Endothelial cell of umbilical vein (primary cell): ENCODE measurements around the gene TMEM184C. TPM values are rescaled to one million over a fixed set of nuclear protein-coding genes. Genes with fewer than 3 reads are reported as not detected.

ENCODE experiments used
- BruUV-seq: library from RNA; stranded (reverse); fragments of 400-500 nt; replicated peaks from 2 replicates; lab custom pipeline; 2021; lab: Mats Ljungman, UMichigan
- CTCF ChIA-PET: fragments of 300-600, 350-600 bp; sonication (Branson Sonifier 250); formaldehyde crosslinking; loops from one replicate; lab custom pipeline; 2021; ENCODE audit warnings: antibody characterized with exemption, inconsistent platforms; lab: Charles Lee
- POLR2A ChIA-PET: fragments of 300-600, 350-600 bp; sonication (Branson Sonifier 250); formaldehyde crosslinking; loops from one replicate; lab custom pipeline; 2021; ENCODE audit warnings: antibody characterized with exemption, inconsistent platforms; lab: Charles Lee
- DNase-seq: peaks from one replicate; pipeline ENCODE4 v3.0.0-alpha.2; 2011; ENCODE audit warnings: low read depth, low spot score
- FAIRE-seq: peaks from 2 replicates; lab custom pipeline; 2011; peaks lifted over from hg19 to GRCh38; lab: Jason Lieb, UNC
- H2AFZ ChIP-seq: 2 replicates; pipeline ENCODE4 v1.6.0; 2012; ENCODE audit warnings: low read depth, low read length, control low read depth, inconsistent platforms
- H3K27ac ChIP-seq: 2 replicates; pipeline ENCODE4 v1.5.1; 2011; ENCODE audit warnings: low read depth, mild to moderate bottlenecking, control low read depth, low read length, moderate library complexity; ENCODE audit not compliant: insufficient read depth
- H3K27me3 ChIP-seq, 2 experiments: 2 replicates each; pipeline versions ENCODE4 v1.6.0 to v1.6.1; 2011; ENCODE audit warnings: low read length in 2 of 2, mixed read lengths in 1 of 2; ENCODE audit not compliant: control insufficient read depth in 2 of 2, insufficient read depth in 2 of 2
- H3K36me3 ChIP-seq, 2 experiments: 2 replicates in 1 of 2; 3 replicates in 1 of 2; pipeline ENCODE4 v1.5.1; 2011; ENCODE audit warnings: low read length in 2 of 2, mild to moderate bottlenecking in 1 of 2, moderate library complexity in 1 of 2; ENCODE audit not compliant: control insufficient read depth in 2 of 2, insufficient read depth in 2 of 2; ENCODE audit errors: extremely low read depth in 1 of 2
- H3K4me1 ChIP-seq: 3 replicates; pipeline ENCODE4 v1.5.1; 2011; ENCODE audit warnings: mild to moderate bottlenecking, low read length; ENCODE audit not compliant: control insufficient read depth, insufficient read depth; ENCODE audit errors: extremely low read depth
- H3K4me2 ChIP-seq: 2 replicates; pipeline ENCODE4 v1.6.1; 2011; ENCODE audit warnings: low read length, control low read depth, mixed read lengths; ENCODE audit not compliant: insufficient read depth
- H3K4me3 ChIP-seq, 3 experiments: fragments of 200-600 bp in 1 of 3; sonication (generic), shearing (Covaris generic) in 1 of 3; replicated peaks in 1 of 3; 2 replicates each; pipeline ENCODE4 v1.5.1; 2011 to 2016; ENCODE audit warnings: control low read depth in 3 of 3, low read length in 3 of 3, mild to moderate bottlenecking in 2 of 3, inconsistent platforms in 1 of 3, low read depth in 1 of 3, moderate library complexity in 1 of 3; ENCODE audit not compliant: insufficient read depth in 1 of 3
- H3K79me2 ChIP-seq: 2 replicates; pipeline ENCODE4 v1.6.0; 2012; ENCODE audit warnings: low read length, inconsistent platforms; ENCODE audit not compliant: control insufficient read depth, insufficient read depth
- H3K9ac ChIP-seq: replicated peaks from 2 replicates; pipeline ENCODE3; 2011; ENCODE audit warnings: low read length, control low read depth; ENCODE audit not compliant: insufficient read depth; ENCODE audit errors: extremely low read depth
- H3K9me1 ChIP-seq: replicated peaks from 3 replicates; pipeline ENCODE4 v1.6.0; 2011; ENCODE audit warnings: mild to moderate bottlenecking, low read length; ENCODE audit not compliant: control insufficient read depth, insufficient read depth; ENCODE audit errors: extremely low read depth
- H3K9me3 ChIP-seq: replicated peaks from 2 replicates; pipeline ENCODE4 v1.5.1; 2012; ENCODE audit warnings: low read length, inconsistent platforms; ENCODE audit not compliant: control insufficient read depth, insufficient read depth
- H4K20me1 ChIP-seq: replicated peaks from 2 replicates; pipeline ENCODE3; 2011; ENCODE audit warnings: mild to moderate bottlenecking, low read length; ENCODE audit not compliant: control insufficient read depth, insufficient read depth; ENCODE audit errors: extremely low read depth
- CTCF ChIP-seq, 2 donors: IDR thresholded peaks; 1 replicate in 1 of 2; 2 replicates in 1 of 2; pipeline ENCODE4 v1.5.1; 2011; ENCODE audit warnings: low read length in 2 of 2, mild to moderate bottlenecking in 2 of 2, moderate library complexity in 2 of 2, control low read depth in 1 of 2, inconsistent platforms in 1 of 2, low read depth in 1 of 2; ENCODE audit not compliant: insufficient read depth in 1 of 2; ENCODE audit errors: extremely low read depth in 1 of 2
- EZH2 ChIP-seq: IDR thresholded peaks from 2 replicates; pipeline ENCODE4 v1.6.1; 2012; ENCODE audit warnings: borderline replicate concordance, low read depth, mild to moderate bottlenecking, moderate library complexity, low read length, inconsistent platforms; ENCODE audit not compliant: severe bottlenecking
- FOS ChIP-seq: IDR thresholded peaks from 2 replicates; pipeline ENCODE4 v1.6.1; 2011; ENCODE audit warnings: mild to moderate bottlenecking, low read length, moderate library complexity, borderline replicate concordance; ENCODE audit not compliant: insufficient read depth
- GATA2 ChIP-seq: IDR thresholded peaks from 2 replicates; pipeline ENCODE4 v1.7.0; 2011; ENCODE audit warnings: low read depth, mild to moderate bottlenecking, moderate library complexity, mixed read lengths, low read length; ENCODE audit not compliant: insufficient read length, insufficient read depth
- JUN ChIP-seq: IDR thresholded peaks from 2 replicates; pipeline ENCODE4 v1.6.1; 2011; ENCODE audit warnings: borderline replicate concordance, low read depth; ENCODE audit not compliant: insufficient read length, insufficient read depth
- MAX ChIP-seq: IDR thresholded peaks from 2 replicates; pipeline ENCODE4 v1.6.1; 2011; ENCODE audit not compliant: insufficient read depth, insufficient read length
- MYC ChIP-seq: IDR thresholded peaks from one replicate; pipeline ENCODE4 v1.6.1; 2011; ENCODE audit warnings: mild to moderate bottlenecking, low read depth, low read length
- POLR2A ChIP-seq: IDR thresholded peaks from 2 replicates; pipeline ENCODE4 v1.6.1; 2012; ENCODE audit warnings: low read depth, mild to moderate bottlenecking, control low read depth, low read length
- POLR2AphosphoS5 ChIP-seq: IDR thresholded peaks from 2 replicates; pipeline ENCODE4 v1.6.1; 2012; ENCODE audit warnings: low read depth, mild to moderate bottlenecking, control low read depth, low read length, moderate library complexity; ENCODE audit not compliant: insufficient read depth
- dilution Hi-C: fragments of 300-500 bp; cut with MboI; formaldehyde crosslinking; loops from one replicate; pipeline ENCODE4 v1.15.0; 2019; ENCODE audit warnings: low sequenced_read_pairs; ENCODE audit not compliant: extremely low pct_ligation_motif_present
- intact Hi-C: fragments of 100-400 bp; cut with micrococcal nuclease; formaldehyde crosslinking; loops from one replicate; pipeline ENCODE4 v1.10.0; 2022
- polyA plus RNA-seq, 4 experiments: library from polyadenylated mRNA; depleted of rRNA in 3 of 4; stranded (reverse) in 3 of 4; unstranded in 1 of 4; fragments of >200 nt; gene quantifications; 2 replicates each; pipeline versions ENCODE4 v1.2.1 to v1.2.3, GENCODE V29; 2011 to 2012; ENCODE audit warnings: missing spikeins in 1 of 4
- total RNA-seq: library from RNA; stranded (reverse); gene quantifications from 2 replicates; pipeline ENCODE4 v1.2.3, GENCODE V29; 2021

The TMEM184C gene
- total and polyA plus RNA-seq, 2 donors (not counting 3 experiments of a cell fraction or from before 2014, with no cell fraction given): 10.3 to 29.2 TPM

- ChIA-PET CTCF (interaction anchor here (0.7 to 7.6 kb wide), 5 partner anchors 76 to 1116 kb away, joined by 3 to 146 read pairs (median 9); no protein-coding TSS in a partner anchor), POLR2A (no interaction called here)
- dilution Hi-C loops (no loop called here), intact Hi-C loops (no loop called here)
- no peak overlapping the region for H3K9ac ChIP-seq
- no TSS peak for BruUV-seq
- no peaks in the 10 kb centered on the region for H3K9me3 ChIP-seq
- no peak for TF ChIP-seq CTCF (IDR thresholded peaks at IDR 0.05; ENCODE audit: extremely low read depth in 1 of 2, insufficient read depth in 1 of 2, low read depth in 1 of 2, low read length in 2 of 2)
- TF ChIP-seq FOS: no peak
- no peak for TF ChIP-seq MYC
- no peak for TF ChIP-seq MAX
- TF ChIP-seq GATA2: no peak
- TF ChIP-seq JUN: no peak
- no peak for TF ChIP-seq POLR2AphosphoS5
- no peak for TF ChIP-seq EZH2
- no peak for TF ChIP-seq POLR2A
- no peak overlapping the region for H3K4me3 ChIP-seq
- no peaks in the 10 kb centered on the region for H4K20me1 ChIP-seq
- H3K79me2 ChIP-seq: no peaks in the 10 kb centered on the region
- H3K27ac ChIP-seq: no peak overlapping the region
- no peak overlapping the region for H2AFZ ChIP-seq
- peaks cover 0 to 3% of the 10 kb centered on the region in 2 experiments for H3K27me3 ChIP-seq
- no peak for DNase-seq
- no peak for FAIRE-seq
- H3K36me3 ChIP-seq: no peaks in the 10 kb centered on the region
- H3K4me1 ChIP-seq: peaks cover 4% of the 10 kb centered on the region
- no peaks in the 10 kb centered on the region for H3K9me1 ChIP-seq
- no peak overlapping the region for H3K4me2 ChIP-seq
Observed at GRCh38 chr4:147594578-147594977, 22.6 kb upstream of the TMEM184C start.
